ENCODE data around the gene CRABP2.

DNA sequence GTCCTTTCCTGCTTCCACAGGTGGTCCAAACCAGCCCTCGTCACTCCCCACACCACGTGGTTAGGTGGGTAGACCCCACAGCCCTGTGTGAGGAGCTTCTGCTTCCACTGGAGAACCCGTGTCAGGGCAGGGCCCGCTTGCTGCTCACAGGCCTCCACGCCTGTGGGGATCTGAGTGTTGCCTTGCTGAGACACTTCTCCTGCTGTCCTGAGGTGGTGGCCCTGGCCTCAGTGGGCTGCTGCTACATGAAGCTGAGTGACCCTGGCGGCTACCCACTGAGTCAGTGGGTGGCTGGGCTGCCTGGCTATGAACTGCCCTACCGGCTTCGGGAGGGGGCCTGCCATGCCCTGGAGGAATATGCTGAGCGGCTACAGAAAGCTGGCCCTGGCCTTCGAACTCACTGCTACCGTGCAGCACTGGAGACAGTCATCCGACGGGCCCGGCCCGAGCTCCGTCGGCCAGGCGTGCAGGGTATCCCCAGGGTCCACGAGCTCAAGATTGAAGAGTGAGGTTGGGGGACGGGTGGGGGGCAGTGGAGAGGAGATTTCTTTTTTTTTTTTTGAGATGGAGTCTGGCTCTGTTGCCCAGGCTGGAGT lies 28.7 kb upstream of the CRABP2 start:
- TF ChIP-seq, protein P1, sequence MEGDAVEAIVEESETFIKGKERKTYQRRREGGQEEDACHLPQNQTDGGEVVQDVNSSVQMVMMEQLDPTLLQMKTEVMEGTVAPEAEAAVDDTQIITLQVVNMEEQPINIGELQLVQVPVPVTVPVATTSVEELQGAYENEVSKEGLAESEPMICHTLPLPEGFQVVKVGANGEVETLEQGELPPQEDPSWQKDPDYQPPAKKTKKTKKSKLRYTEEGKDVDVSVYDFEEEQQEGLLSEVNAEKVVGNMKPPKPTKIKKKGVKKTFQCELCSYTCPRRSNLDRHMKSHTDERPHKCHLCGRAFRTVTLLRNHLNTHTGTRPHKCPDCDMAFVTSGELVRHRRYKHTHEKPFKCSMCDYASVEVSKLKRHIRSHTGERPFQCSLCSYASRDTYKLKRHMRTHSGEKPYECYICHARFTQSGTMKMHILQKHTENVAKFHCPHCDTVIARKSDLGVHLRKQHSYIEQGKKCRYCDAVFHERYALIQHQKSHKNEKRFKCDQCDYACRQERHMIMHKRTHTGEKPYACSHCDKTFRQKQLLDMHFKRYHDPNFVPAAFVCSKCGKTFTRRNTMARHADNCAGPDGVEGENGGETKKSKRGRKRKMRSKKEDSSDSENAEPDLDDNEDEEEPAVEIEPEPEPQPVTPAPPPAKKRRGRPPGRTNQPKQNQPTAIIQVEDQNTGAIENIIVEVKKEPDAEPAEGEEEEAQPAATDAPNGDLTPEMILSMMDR (IDR thresholded peaks at IDR 0.05; ENCODE audit: low read depth, low read length) = no peak
- TF ChIP-seq POLR2A (IDR thresholded peaks at IDR 0.05; ENCODE audit: extremely low read depth, insufficient read length) (no peak), MYC (IDR thresholded peaks at IDR 0.05; ENCODE audit: low read depth, low read length) (no peak)
- TF ChIP-seq, protein P2, sequence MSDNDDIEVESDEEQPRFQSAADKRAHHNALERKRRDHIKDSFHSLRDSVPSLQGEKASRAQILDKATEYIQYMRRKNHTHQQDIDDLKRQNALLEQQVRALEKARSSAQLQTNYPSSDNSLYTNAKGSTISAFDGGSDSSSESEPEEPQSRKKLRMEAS (IDR thresholded peaks at IDR 0.05; ENCODE audit: low read depth, low read length) = no peak
